OCI-LY7 (cell line): ENCODE data around the gene NCS1. TPM values are rescaled to one million over a fixed set of nuclear protein-coding genes. Genes with fewer than 3 reads are reported as not detected.

Source experiments
- BruUV-seq: library from RNA; stranded (reverse); fragments of 400-500 nt; replicated peaks from 2 replicates; lab custom pipeline; 2021; lab: Mats Ljungman, UMichigan
- CTCF ChIA-PET: fragments of 300-600 bp; sonication (Branson Sonifier 250); formaldehyde crosslinking; loops from one replicate; lab custom pipeline; 2022; ENCODE audit warnings: antibody characterized with exemption; ENCODE audit not compliant: unreplicated experiment; lab: Charles Lee
- POLR2A ChIA-PET: fragments of 300-600 bp; sonication (Branson Sonifier 250); formaldehyde crosslinking; loops from one replicate; lab custom pipeline; 2022; ENCODE audit warnings: antibody characterized with exemption; lab: Charles Lee
- DNase-seq: peaks from one replicate; pipeline ENCODE4 v3.0.0-alpha.2; 2015; ENCODE audit warnings: low spot score
- H2AFZ ChIP-seq: fragments of 200-600 bp; sonication (generic), shearing (Covaris generic); 2 replicates; pipeline ENCODE4 v1.6.1; 2014; ENCODE audit warnings: mild to moderate bottlenecking, antibody characterized with exemption, low read length, moderate library complexity
- H3K27ac ChIP-seq: fragments of 200-600 bp; sonication (generic); 2 replicates; pipeline ENCODE4 v1.5.1; 2014; ENCODE audit warnings: mixed run types, low read depth, mild to moderate bottlenecking, moderate library complexity, low read length, inconsistent platforms; ENCODE audit not compliant: poor library complexity, severe bottlenecking
- H3K36me3 ChIP-seq: fragments of 200-600 bp; sonication (generic); 2 replicates; pipeline ENCODE4 v1.6.1; 2014; ENCODE audit warnings: mild to moderate bottlenecking, antibody characterized with exemption, low read length, moderate library complexity, mixed read lengths; ENCODE audit not compliant: insufficient read depth
- H3K4me1 ChIP-seq: fragments of 200-600 bp; sonication (generic); 2 replicates; pipeline ENCODE4 v1.5.1; 2014; ENCODE audit warnings: mild to moderate bottlenecking, low read length; ENCODE audit not compliant: insufficient read depth, poor library complexity, severe bottlenecking
- H3K4me2 ChIP-seq: fragments of 200-600 bp; sonication (generic); 2 replicates; pipeline ENCODE4 v1.6.1; 2014; ENCODE audit warnings: mild to moderate bottlenecking, low read length
- H3K4me3 ChIP-seq: fragments of 200-600 bp; sonication (generic); 2 replicates; pipeline ENCODE4 v1.5.1; 2014; ENCODE audit warnings: mild to moderate bottlenecking, low read depth, low read length; ENCODE audit not compliant: poor library complexity, severe bottlenecking
- H3K79me2 ChIP-seq: fragments of 200-600 bp; sonication (generic); 2 replicates; pipeline ENCODE4 v1.6.1; 2016; ENCODE audit warnings: low read depth, mild to moderate bottlenecking, low read length, moderate library complexity, mixed read lengths; ENCODE audit not compliant: insufficient read depth
- H3K9me2 ChIP-seq: fragments of 200-600 bp; sonication (generic); 2 replicates; pipeline ENCODE4 v1.6.1; 2016; ENCODE audit warnings: mild to moderate bottlenecking, low read length, mixed read lengths; ENCODE audit not compliant: insufficient read depth
- H3K9me3 ChIP-seq: fragments of 200-600 bp; sonication (generic); 2 replicates; pipeline ENCODE4 v1.6.1; 2014; ENCODE audit warnings: mild to moderate bottlenecking, mixed run types, low read length, mixed read lengths
- H4K20me1 ChIP-seq: fragments of 200-600 bp; sonication (generic); 2 replicates; pipeline ENCODE4 v1.6.1; 2014; ENCODE audit warnings: mild to moderate bottlenecking, antibody characterized with exemption, low read length, moderate library complexity, mixed read lengths; ENCODE audit not compliant: insufficient read depth
- CTCF ChIP-seq: fragments of 200-600 bp; sonication (generic); conservative IDR thresholded peaks from 2 replicates; pipeline ENCODE4 v1.5.1; 2014; ENCODE audit warnings: mild to moderate bottlenecking, antibody characterized with exemption, low read length, moderate library complexity, mixed read lengths
- EZH2phosphoT487 ChIP-seq: fragments of 200-600 bp; sonication (generic); IDR thresholded peaks from 2 replicates; pipeline ENCODE4 v1.6.1; 2018; ENCODE audit warnings: low read depth, borderline replicate concordance, mild to moderate bottlenecking, mixed run types, antibody characterized with exemption, low read length, moderate library complexity, mixed read lengths
- intact Hi-C: fragments of 100-400 bp; cut with micrococcal nuclease; formaldehyde crosslinking; loops from one replicate; pipeline ENCODE4 v1.10.0; 2022; ENCODE audit not compliant: unreplicated experiment
- total RNA-seq, 2 experiments: library from RNA; depleted of rRNA in 1 of 2; stranded (reverse); fragments of >200 nt in 1 of 2; shearing (Covaris generic) in 1 of 2; gene quantifications; 2 replicates each; pipeline ENCODE4 v1.2.3, GENCODE V29; 2014 to 2022

Gene NCS1
- total RNA-seq, 2 experiments from 2014 or later: not detected

GRCh38 chr9:130129432-130130061 lies 42.7 kb upstream of the NCS1 start:
- H3K4me3 ChIP-seq: no peak overlapping the region
- no peak overlapping the region for H3K4me2 ChIP-seq
- H4K20me1 ChIP-seq: no peaks in the 10 kb centered on the region
- TF ChIP-seq EZH2phosphoT487: no peak
- no peak for TF ChIP-seq CTCF
- POLR2A ChIA-PET: no interaction called here
- CTCF ChIA-PET: no interaction called here
- H3K79me2 ChIP-seq: no peaks in the 10 kb centered on the region
- no peaks in the 10 kb centered on the region for H3K9me2 ChIP-seq
- intact Hi-C loops: no loop called here
- no TSS peak for BruUV-seq
- no peak for DNase-seq
- H3K9me3 ChIP-seq: no peaks in the 10 kb centered on the region
- H2AFZ ChIP-seq: no peak overlapping the region
- H3K27ac ChIP-seq: no peak overlapping the region
- peaks cover 36% of the 10 kb centered on the region for H3K36me3 ChIP-seq
- H3K4me1 ChIP-seq: no peaks in the 10 kb centered on the region

GRCh38 chr9:130132746-130133145 lies 39.5 kb upstream of the NCS1 start:
- Histone ChIP-seq H3K4me3 (no peak overlapping the region), H3K4me1 (no peaks in the 10 kb centered on the region), H3K36me3 (peaks cover 25% of the 10 kb centered on the region), H3K9me2 (no peaks in the 10 kb centered on the region), H3K4me2 (no peak overlapping the region), H4K20me1 (no peaks in the 10 kb centered on the region), H3K79me2 (no peaks in the 10 kb centered on the region), H3K9me3 (no peaks in the 10 kb centered on the region), H3K27ac (no peak overlapping the region), H2AFZ (no peak overlapping the region)
- DNase-seq: no peak
- no peak for TF ChIP-seq CTCF
- TF ChIP-seq EZH2phosphoT487: no peak
- no TSS peak for BruUV-seq
- CTCF ChIA-PET: no interaction called here
- POLR2A ChIA-PET: no interaction called here
- intact Hi-C loops: no loop called here

GRCh38 chr9:130137081-130137640 lies 35.0 kb upstream of the NCS1 start:
- TF ChIP-seq EZH2phosphoT487: no peak
- no peak for TF ChIP-seq CTCF
- Histone ChIP-seq H2AFZ (no peak overlapping the region), H3K4me1 (no peaks in the 10 kb centered on the region), H3K4me3 (no peak overlapping the region), H3K36me3 (no peaks in the 10 kb centered on the region), H3K9me3 (no peaks in the 10 kb centered on the region), H4K20me1 (no peaks in the 10 kb centered on the region), H3K27ac (no peak overlapping the region), H3K79me2 (no peaks in the 10 kb centered on the region), H3K4me2 (no peak overlapping the region), H3K9me2 (no peaks in the 10 kb centered on the region)
- DNase-seq: no peak
- ChIA-PET POLR2A (interaction anchor here (0.5 kb wide), 1 partner anchor 99 kb away, joined by 4 read pairs; no protein-coding TSS in a partner anchor), CTCF (no interaction called here)
- intact Hi-C loops: no loop called here
- no TSS peak for BruUV-seq
